C4-2B (cell line): ENCODE measurements around the gene MRPL46.

Experiments used
- ZFX ChIP-seq: fragments of 450-650 bp; IDR thresholded peaks from 2 replicates; pipeline ENCODE4 v1.6.1; 2017
- TF ChIP-seq, protein P1 (sequence below): fragments of 450-650 bp; conservative IDR thresholded peaks from 2 replicates; pipeline ENCODE4 v1.5.1; 2017; ENCODE audit warnings: mild to moderate bottlenecking

DNA sequence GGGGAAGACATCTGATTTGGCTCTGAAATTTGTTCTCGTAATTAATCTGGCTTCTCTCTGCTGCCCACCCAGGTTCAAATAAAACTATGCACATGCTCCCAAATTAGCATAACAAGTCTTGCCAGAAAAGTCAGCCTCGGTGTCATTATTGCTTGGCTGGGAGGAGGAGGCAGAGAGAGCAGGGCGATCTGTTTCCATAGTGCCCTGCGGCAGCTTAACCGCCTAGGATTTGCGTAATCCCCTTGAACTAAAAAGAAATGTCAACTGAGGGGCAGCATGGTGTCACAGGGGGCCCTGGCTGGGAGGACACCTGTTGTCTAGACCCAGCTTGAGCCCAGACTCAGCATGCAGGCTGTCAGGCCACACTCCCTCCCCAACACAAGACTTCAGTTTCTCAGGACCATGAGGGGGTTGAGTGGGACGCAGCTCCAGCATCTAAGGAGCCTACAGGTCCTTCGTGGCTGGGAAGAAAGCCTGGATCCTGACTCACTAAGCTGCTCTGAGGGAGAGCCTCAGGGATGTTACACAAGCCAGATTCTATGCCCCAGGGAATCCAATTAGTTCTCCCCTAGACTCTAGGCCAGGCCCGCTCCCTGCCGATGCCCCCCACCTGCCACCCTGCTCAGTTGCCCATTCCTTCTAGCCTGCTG, 17.6 kb upstream of the MRPL46 start:
- TF ChIP-seq, protein P1, sequence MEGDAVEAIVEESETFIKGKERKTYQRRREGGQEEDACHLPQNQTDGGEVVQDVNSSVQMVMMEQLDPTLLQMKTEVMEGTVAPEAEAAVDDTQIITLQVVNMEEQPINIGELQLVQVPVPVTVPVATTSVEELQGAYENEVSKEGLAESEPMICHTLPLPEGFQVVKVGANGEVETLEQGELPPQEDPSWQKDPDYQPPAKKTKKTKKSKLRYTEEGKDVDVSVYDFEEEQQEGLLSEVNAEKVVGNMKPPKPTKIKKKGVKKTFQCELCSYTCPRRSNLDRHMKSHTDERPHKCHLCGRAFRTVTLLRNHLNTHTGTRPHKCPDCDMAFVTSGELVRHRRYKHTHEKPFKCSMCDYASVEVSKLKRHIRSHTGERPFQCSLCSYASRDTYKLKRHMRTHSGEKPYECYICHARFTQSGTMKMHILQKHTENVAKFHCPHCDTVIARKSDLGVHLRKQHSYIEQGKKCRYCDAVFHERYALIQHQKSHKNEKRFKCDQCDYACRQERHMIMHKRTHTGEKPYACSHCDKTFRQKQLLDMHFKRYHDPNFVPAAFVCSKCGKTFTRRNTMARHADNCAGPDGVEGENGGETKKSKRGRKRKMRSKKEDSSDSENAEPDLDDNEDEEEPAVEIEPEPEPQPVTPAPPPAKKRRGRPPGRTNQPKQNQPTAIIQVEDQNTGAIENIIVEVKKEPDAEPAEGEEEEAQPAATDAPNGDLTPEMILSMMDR: no peak
- no peak for TF ChIP-seq ZFX
